HEK293T (cell line): Measurements from ENCODE around the gene ANTXRL.

Source experiments
- BHLHE40 ChIP-seq: fragments of 450-650 bp; IDR thresholded peaks from 2 replicates; pipeline ENCODE4 v1.6.1; 2016; ENCODE audit warnings: mild to moderate bottlenecking, moderate library complexity, borderline replicate concordance
- CTBP1 ChIP-seq: fragments of 450-650 bp; IDR thresholded peaks from 2 replicates; pipeline ENCODE4 v1.6.1; 2016; ENCODE audit warnings: borderline replicate concordance
- ELF4 ChIP-seq: fragments of 450-650 bp; IDR thresholded peaks from 2 replicates; pipeline ENCODE4 v1.6.1; 2017; ENCODE audit warnings: antibody characterized with exemption
- FOXA1 ChIP-seq: fragments of 450-650 bp; IDR thresholded peaks from 2 replicates; pipeline ENCODE4 v1.6.1; 2016; ENCODE audit warnings: mild to moderate bottlenecking
- NFRKB ChIP-seq: fragments of 450-650 bp; IDR thresholded peaks from 2 replicates; pipeline ENCODE4 v1.6.1; 2016; ENCODE audit warnings: mild to moderate bottlenecking, moderate library complexity
- SP1 ChIP-seq: fragments of 450-650 bp; IDR thresholded peaks from 2 replicates; pipeline ENCODE4 v1.6.1; 2017
- SUZ12 ChIP-seq: fragments of 450-650 bp; IDR thresholded peaks from 2 replicates; pipeline ENCODE4 v1.6.1; 2016; ENCODE audit warnings: mild to moderate bottlenecking
- TARDBP ChIP-seq: fragments of 450-650 bp; IDR thresholded peaks from 2 replicates; pipeline ENCODE4 v1.6.1; 2016
- ZNF384 ChIP-seq: fragments of 450-650 bp; IDR thresholded peaks from 2 replicates; pipeline ENCODE4 v1.6.1; 2016

DNA sequence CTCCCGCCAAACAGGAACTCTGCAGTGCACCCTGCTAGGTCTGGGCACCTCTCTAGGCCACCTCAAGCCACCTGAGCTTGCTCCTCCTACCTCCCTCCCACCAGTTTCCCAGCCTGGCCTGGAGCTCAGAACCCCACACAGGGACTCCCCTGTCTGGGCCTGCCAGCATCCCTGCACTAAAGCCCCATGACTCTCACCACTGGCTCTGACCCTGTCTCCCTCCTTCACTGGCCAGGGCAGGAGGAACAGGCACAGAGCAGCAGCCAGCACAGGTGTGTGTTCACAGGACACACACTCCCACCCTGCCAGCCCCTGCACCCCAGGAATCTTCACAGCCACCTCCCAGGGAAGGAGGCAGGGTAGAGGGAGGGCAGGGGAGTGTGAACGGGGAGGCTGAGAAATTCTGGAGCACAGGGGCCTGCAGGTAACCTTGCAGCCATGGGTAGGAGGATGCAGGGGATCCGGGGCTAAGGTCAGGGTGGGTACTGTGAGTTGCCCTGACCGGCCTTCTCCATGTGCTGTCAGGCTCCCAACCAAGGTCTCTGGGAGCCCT, 13.9 kb upstream of the ANTXRL start:
- TF ChIP-seq FOXA1 = no peak
- TF ChIP-seq CTBP1 = no peak
- TF ChIP-seq BHLHE40 = no peak
- no peak for TF ChIP-seq SP1
- TF ChIP-seq TARDBP = no peak
- TF ChIP-seq NFRKB = no peak
- TF ChIP-seq ELF4 = no peak
- no peak for TF ChIP-seq ZNF384
- no peak for TF ChIP-seq SUZ12
